K562 (cell line): ENCODE data around the gene FOXRED2. TPM values are rescaled to one million over a fixed set of nuclear protein-coding genes. Genes with fewer than 3 reads are reported as not detected.
A peak's percentile ranks its signal among the peaks of the same experiment; 100 is the strongest.

ENCODE experiments used
- CLOCK ChIP-seq: fragments of 250-450 bp; sonication (Bioruptor Pico); IDR thresholded peaks from 2 replicates; pipeline ENCODE4 v1.4.0; 2020; ENCODE audit warnings: mild to moderate bottlenecking, moderate library complexity, borderline replicate concordance
- CXXC5 ChIP-seq: fragments of 250-450 bp; sonication (Bioruptor Pico); IDR thresholded peaks from 2 replicates; pipeline ENCODE4 v1.8.0; 2022; ENCODE audit warnings: inconsistent platforms, mild to moderate bottlenecking, moderate library complexity
- EHMT2 ChIP-seq: fragments of 450-650 bp; IDR thresholded peaks from 2 replicates; pipeline ENCODE4 v1.6.1; 2018; ENCODE audit warnings: antibody characterized with exemption
- EP400 ChIP-seq: fragments of 450-650 bp; IDR thresholded peaks from 2 replicates; pipeline ENCODE4 v1.6.1; 2017; ENCODE audit warnings: antibody characterized with exemption, mild to moderate bottlenecking, moderate library complexity
- HNRNPLL ChIP-seq: fragments of 200-400 bp; formaldehyde crosslinking; IDR thresholded peaks from 2 replicates; pipeline ENCODE4 v1.6.1; 2017; ENCODE audit warnings: low read length, low read depth, mild to moderate bottlenecking; ENCODE audit not compliant: poor library complexity, severe bottlenecking
- JUND ChIP-seq, 2 experiments: IDR thresholded peaks; 2 replicates in 1 of 2; 3 replicates in 1 of 2; pipeline ENCODE4 v1.6.1; 2011; ENCODE audit warnings: borderline replicate concordance in 2 of 2, low read depth in 2 of 2, low read length in 2 of 2, improper control_type of control experiment in 1 of 2, missing biosample characterization in 1 of 2, missing genetic modification characterization in 1 of 2, missing genetic modification reagents in 1 of 2
- KDM5B ChIP-seq: fragments of 200-600 bp; sonication (generic); IDR thresholded peaks from 2 replicates; pipeline ENCODE4 v1.6.1; 2012; ENCODE audit warnings: low read depth, mild to moderate bottlenecking, moderate library complexity, low read length, control low read depth, inconsistent platforms; ENCODE audit not compliant: insufficient replicate concordance
- PML ChIP-seq: IDR thresholded peaks from 2 replicates; pipeline ENCODE4 v1.6.1; 2012; ENCODE audit warnings: low read length, inconsistent platforms
- POLR2A ChIP-seq: fragments of 450-650 bp; conservative IDR thresholded peaks from 2 replicates; pipeline ENCODE4 v1.6.1; 2016
- PRDM10 ChIP-seq: fragments of 450-650 bp; IDR thresholded peaks from 2 replicates; pipeline ENCODE4 v1.6.1; 2018; ENCODE audit not compliant: partially characterized antibody
- PYGO2 ChIP-seq: fragments of 450-650 bp; IDR thresholded peaks from 2 replicates; pipeline ENCODE4 v1.6.1; 2016; ENCODE audit warnings: mild to moderate bottlenecking, missing genetic modification characterization, moderate library complexity, missing compliant biosample characterization
- RBM17 ChIP-seq: fragments of 200-400 bp; formaldehyde crosslinking; IDR thresholded peaks from 2 replicates; pipeline ENCODE4 v1.6.1; 2017; ENCODE audit warnings: low read depth, mild to moderate bottlenecking, low read length, borderline replicate concordance
- SMAD4 ChIP-seq: fragments of 250-450 bp; sonication (Bioruptor Pico); conservative IDR thresholded peaks from 2 replicates; pipeline ENCODE4 v1.8.0; 2021; ENCODE audit warnings: inconsistent platforms, mild to moderate bottlenecking, moderate library complexity
- TAF7 ChIP-seq: fragments of 450-650 bp; IDR thresholded peaks from 2 replicates; pipeline ENCODE4 v1.6.1; 2016; ENCODE audit warnings: missing genetic modification characterization, missing compliant biosample characterization
- ZNF23 ChIP-seq: fragments of 250-450 bp; sonication (Bioruptor Pico); IDR thresholded peaks from 2 replicates; pipeline ENCODE4 v1.4.0; 2020; ENCODE audit warnings: mild to moderate bottlenecking
- ZNF57 ChIP-seq: fragments of 450-650 bp; formaldehyde crosslinking; IDR thresholded peaks from 2 replicates; pipeline ENCODE4 v1.4.0; 2020; ENCODE audit warnings: mild to moderate bottlenecking, moderate library complexity
- ZNF75A ChIP-seq: fragments of 450-650 bp; formaldehyde crosslinking; IDR thresholded peaks from 2 replicates; pipeline ENCODE4 v1.4.0; 2020; ENCODE audit warnings: mild to moderate bottlenecking
- polyA plus RNA-seq, 8 experiments: library from polyadenylated mRNA; depleted of rRNA in 4 of 8; stranded (reverse) in 5 of 8; unstranded in 3 of 8; fragments of >200 nt; fragmentation: Nextera tagmentation in 2 of 8; fragmentation: Illumina TruSeq in 1 of 8; extraction: Ambion mirVana in 2 of 8; extraction: Trizol in 1 of 8; gene quantifications; 2 replicates each; pipeline versions ENCODE4 v1.2.1 to v1.2.3, GENCODE V29; 2011 to 2014; ENCODE audit warnings: inconsistent platforms in 1 of 8, missing spikeins in 1 of 8
- total RNA-seq, 7 experiments: library from RNA; depleted of rRNA in 6 of 7; stranded (reverse); fragments of >200 nt in 6 of 7; fragmentation: Illumina TruSeq in 2 of 7; extraction: Trizol in 2 of 7; gene quantifications; 2 replicates each; pipeline versions ENCODE4 v1.2.1 to v1.2.3, GENCODE V29; 2011 to 2021; ENCODE audit warnings: low replicate concordance in 1 of 7
- TF ChIP-seq, protein P1 (sequence below): IDR thresholded peaks from 3 replicates; pipeline ENCODE4 v1.6.1; 2011; ENCODE audit warnings: borderline replicate concordance, mild to moderate bottlenecking, moderate library complexity; ENCODE audit not compliant: insufficient read length; ENCODE audit errors: extremely low read depth

The FOXRED2 gene
- total and polyA plus RNA-seq, 9 of the 15 experiments (the other 6 are each of a cell fraction or from before 2014, with no cell fraction given) = 2.8 to 48.4 (median 7.8) TPM

DNA sequence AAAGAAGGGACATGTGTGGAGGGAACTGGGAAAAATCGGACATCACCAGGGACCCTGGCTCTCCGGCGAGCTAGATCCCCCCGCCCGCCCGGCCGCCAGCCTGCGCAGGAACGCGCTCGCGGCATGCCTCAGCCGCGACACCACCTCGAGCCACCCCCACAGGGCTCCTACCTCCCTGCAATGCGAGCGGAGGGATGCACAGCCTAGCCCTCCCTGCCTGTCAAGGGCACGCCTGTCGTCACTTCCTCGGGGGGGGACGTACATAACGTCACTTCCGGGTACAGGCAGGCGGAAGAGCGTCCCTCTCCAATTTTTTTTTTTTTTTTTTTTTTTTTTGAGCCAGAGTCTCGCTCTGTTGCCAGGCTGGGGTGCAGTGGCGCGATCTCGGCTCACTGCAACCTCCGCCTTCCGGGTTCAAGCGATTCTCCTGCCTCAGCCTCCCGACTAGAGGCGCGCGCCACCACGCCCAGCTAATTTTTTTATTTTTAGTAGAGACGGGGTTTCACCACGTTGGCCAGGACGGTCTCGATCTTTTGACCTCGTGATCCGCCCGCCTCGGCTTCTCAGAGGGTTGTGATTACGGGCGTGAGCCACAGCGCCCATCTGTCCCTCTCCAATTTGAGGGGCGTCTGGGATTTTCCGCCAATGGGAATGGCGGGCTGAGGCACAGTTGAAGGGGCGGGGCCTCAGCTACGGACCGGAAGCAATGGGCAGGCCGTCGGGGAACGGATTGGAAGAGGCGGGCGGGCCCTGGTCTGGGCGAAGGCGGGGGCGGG is 25.3 kb downstream of the FOXRED2 start, which contains the start of gene TXN2 (continued):
- TF ChIP-seq JUND (IDR thresholded peaks at IDR 0.05; ENCODE audit: borderline replicate concordance, low read depth, low read length) (peak; percentile 38; the same call in 1 of the 2 replicates), JUND (tag; IDR thresholded peaks at IDR 0.05; ENCODE audit: borderline replicate concordance, low read depth, low read length) (peak; percentile 62; the same call in 1 of the 3 replicates), RBM17 (no peak), EP400 (peak; percentile 78), SMAD4 (CRISPR knock-in tag) (peak; percentile 40; the same call in 1 of the 2 replicates), EHMT2 (no peak), CXXC5 (peak; percentile 65), PML (peak; percentile 58; the same call in 1 of the 2 replicates), HNRNPLL (peak; percentile 19), ZNF57 (CRISPR knock-in tag) (no peak), POLR2A (peak; percentile 92), KDM5B (peak; percentile 81), PRDM10 (peak; percentile 64), PYGO2 (tag) (no peak), ZNF75A (CRISPR knock-in tag) (no peak), CLOCK (CRISPR knock-in tag) (no peak), TAF7 (peak; percentile 78; the same call in 1 of the 2 replicates), ZNF23 (CRISPR knock-in tag) (no peak)
- TF ChIP-seq, protein P1, sequence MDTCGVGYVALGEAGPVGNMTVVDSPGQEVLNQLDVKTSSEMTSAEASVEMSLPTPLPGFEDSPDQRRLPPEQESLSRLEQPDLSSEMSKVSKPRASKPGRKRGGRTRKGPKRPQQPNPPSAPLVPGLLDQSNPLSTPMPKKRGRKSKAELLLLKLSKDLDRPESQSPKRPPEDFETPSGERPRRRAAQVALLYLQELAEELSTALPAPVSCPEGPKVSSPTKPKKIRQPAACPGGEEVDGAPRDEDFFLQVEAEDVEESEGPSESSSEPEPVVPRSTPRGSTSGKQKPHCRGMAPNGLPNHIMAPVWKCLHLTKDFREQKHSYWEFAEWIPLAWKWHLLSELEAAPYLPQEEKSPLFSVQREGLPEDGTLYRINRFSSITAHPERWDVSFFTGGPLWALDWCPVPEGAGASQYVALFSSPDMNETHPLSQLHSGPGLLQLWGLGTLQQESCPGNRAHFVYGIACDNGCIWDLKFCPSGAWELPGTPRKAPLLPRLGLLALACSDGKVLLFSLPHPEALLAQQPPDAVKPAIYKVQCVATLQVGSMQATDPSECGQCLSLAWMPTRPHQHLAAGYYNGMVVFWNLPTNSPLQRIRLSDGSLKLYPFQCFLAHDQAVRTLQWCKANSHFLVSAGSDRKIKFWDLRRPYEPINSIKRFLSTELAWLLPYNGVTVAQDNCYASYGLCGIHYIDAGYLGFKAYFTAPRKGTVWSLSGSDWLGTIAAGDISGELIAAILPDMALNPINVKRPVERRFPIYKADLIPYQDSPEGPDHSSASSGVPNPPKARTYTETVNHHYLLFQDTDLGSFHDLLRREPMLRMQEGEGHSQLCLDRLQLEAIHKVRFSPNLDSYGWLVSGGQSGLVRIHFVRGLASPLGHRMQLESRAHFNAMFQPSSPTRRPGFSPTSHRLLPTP = no peak
